Measurements from ENCODE around the gene VPREB3.

- no peak for TF ChIP-seq NR2C1 (IDR thresholded peaks at IDR 0.05)
- no peak for TF ChIP-seq RAD21 (IDR thresholded peaks at IDR 0.05; ENCODE audit: insufficient read depth, low read depth, low read length)
- TF ChIP-seq PBX3 (IDR thresholded peaks at IDR 0.05; ENCODE audit: insufficient replicate concordance, low read depth, low read length): no peak
- TF ChIP-seq SREBF2 (IDR thresholded peaks at IDR 0.05; ENCODE audit: low read length): no peak
- no peak for TF ChIP-seq CHD2 (IDR thresholded peaks at IDR 0.05; ENCODE audit: borderline replicate concordance, low read depth, low read length)
- no peak for TF ChIP-seq HSF1 (IDR thresholded peaks at IDR 0.05; ENCODE audit: low read depth, low read length)
- TF ChIP-seq TCF7 (IDR thresholded peaks at IDR 0.05; ENCODE audit: borderline replicate concordance): no peak
- no peak for TF ChIP-seq CEBPB (IDR thresholded peaks at IDR 0.05; ENCODE audit: borderline replicate concordance in 1 of 2, low read depth in 2 of 2, low read length in 2 of 2)
- no peak for TF ChIP-seq SUZ12 (IDR thresholded peaks at IDR 0.05; ENCODE audit: unreplicated experiment)
- TF ChIP-seq CBX3 (IDR thresholded peaks at IDR 0.05; ENCODE audit: borderline replicate concordance, low read depth): no peak
- TF ChIP-seq, protein P1, sequence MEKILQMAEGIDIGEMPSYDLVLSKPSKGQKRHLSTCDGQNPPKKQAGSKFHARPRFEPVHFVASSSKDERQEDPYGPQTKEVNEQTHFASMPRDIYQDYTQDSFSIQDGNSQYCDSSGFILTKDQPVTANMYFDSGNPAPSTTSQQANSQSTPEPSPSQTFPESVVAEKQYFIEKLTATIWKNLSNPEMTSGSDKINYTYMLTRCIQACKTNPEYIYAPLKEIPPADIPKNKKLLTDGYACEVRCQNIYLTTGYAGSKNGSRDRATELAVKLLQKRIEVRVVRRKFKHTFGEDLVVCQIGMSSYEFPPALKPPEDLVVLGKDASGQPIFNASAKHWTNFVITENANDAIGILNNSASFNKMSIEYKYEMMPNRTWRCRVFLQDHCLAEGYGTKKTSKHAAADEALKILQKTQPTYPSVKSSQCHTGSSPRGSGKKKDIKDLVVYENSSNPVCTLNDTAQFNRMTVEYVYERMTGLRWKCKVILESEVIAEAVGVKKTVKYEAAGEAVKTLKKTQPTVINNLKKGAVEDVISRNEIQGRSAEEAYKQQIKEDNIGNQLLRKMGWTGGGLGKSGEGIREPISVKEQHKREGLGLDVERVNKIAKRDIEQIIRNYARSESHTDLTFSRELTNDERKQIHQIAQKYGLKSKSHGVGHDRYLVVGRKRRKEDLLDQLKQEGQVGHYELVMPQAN (conservative IDR thresholded peaks at IDR 0.05): no peak
- no peak for TF ChIP-seq RELA (IDR thresholded peaks at IDR 0.05; ENCODE audit: borderline replicate concordance, partially characterized antibody)
- TF ChIP-seq, protein P2, sequence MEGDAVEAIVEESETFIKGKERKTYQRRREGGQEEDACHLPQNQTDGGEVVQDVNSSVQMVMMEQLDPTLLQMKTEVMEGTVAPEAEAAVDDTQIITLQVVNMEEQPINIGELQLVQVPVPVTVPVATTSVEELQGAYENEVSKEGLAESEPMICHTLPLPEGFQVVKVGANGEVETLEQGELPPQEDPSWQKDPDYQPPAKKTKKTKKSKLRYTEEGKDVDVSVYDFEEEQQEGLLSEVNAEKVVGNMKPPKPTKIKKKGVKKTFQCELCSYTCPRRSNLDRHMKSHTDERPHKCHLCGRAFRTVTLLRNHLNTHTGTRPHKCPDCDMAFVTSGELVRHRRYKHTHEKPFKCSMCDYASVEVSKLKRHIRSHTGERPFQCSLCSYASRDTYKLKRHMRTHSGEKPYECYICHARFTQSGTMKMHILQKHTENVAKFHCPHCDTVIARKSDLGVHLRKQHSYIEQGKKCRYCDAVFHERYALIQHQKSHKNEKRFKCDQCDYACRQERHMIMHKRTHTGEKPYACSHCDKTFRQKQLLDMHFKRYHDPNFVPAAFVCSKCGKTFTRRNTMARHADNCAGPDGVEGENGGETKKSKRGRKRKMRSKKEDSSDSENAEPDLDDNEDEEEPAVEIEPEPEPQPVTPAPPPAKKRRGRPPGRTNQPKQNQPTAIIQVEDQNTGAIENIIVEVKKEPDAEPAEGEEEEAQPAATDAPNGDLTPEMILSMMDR (IDR thresholded peaks at IDR 0.05 in 2 of 3, conservative IDR thresholded peaks at IDR 0.05 in 1 of 3; ENCODE audit: control insufficient read depth in 2 of 3, extremely low read depth in 1 of 3, insufficient read depth in 1 of 3, low read depth in 3 of 3, low read length in 3 of 3): no peak
- no peak for TF ChIP-seq FOXM1 (IDR thresholded peaks at IDR 0.05; ENCODE audit: low read depth, low read length)
These were observed 26.8 kb upstream of the VPREB3 start for GRCh38 chr22:23781065-23781464.

Measured in GM12878 (cell line).